Vagina (tissue), 2 donors: ENCODE results near the gene CCDC141. TPM values are rescaled to one million over a fixed set of nuclear protein-coding genes. Genes with fewer than 3 reads are reported as not detected.

Source experiments
- DNase-seq, 2 donors: peaks; one replicate each; pipeline ENCODE4 v3.0.0-alpha.2; 2017; ENCODE audit errors: extremely low spot score in 2 of 2
- H3K27ac ChIP-seq: fragments of 200-600 bp; sonication (generic); one replicate; pipeline ENCODE4 v1.5.1; 2019
- H3K27me3 ChIP-seq: fragments of 200-600 bp; sonication (generic); one replicate; pipeline ENCODE4 v1.5.1; 2019
- H3K36me3 ChIP-seq, 2 donors: fragments of 200-600 bp; sonication (generic); one replicate each; pipeline ENCODE4 v1.5.1; 2017 to 2019
- H3K4me1 ChIP-seq: fragments of 200-600 bp; sonication (generic); one replicate; pipeline ENCODE4 v1.5.1; 2019
- H3K4me3 ChIP-seq, 2 donors: fragments of 200-600 bp; sonication (generic); 1 replicate in 1 of 2; 2 replicates in 1 of 2; pipeline ENCODE4 v1.5.1; 2016 to 2019
- H3K9me3 ChIP-seq: fragments of 200-600 bp; sonication (generic); one replicate; pipeline ENCODE4 v1.5.1; 2019
- CTCF ChIP-seq, 3 experiments: fragments of 450-650 bp in 2 of 3; fragments of 200-600 bp in 1 of 3; sonication (generic) in 1 of 3; IDR thresholded peaks; one replicate each; pipeline ENCODE4 v1.5.1; 2017 to 2019; ENCODE audit warnings: antibody characterized with exemption in 3 of 3, mild to moderate bottlenecking in 2 of 3, moderate library complexity in 2 of 3
- POLR2A ChIP-seq, 2 donors: fragments of 450-650 bp; IDR thresholded peaks; one replicate each; pipeline ENCODE4 v1.6.1; 2017; ENCODE audit warnings: antibody characterized with exemption in 2 of 2, mild to moderate bottlenecking in 2 of 2, moderate library complexity in 2 of 2
- POLR2AphosphoS5 ChIP-seq, 2 donors: sonication (generic); formaldehyde crosslinking; IDR thresholded peaks; one replicate each; pipeline ENCODE4 v1.9.0; 2017; ENCODE audit warnings: antibody characterized with exemption in 2 of 2, mild to moderate bottlenecking in 2 of 2, low read depth in 1 of 2; ENCODE audit not compliant: insufficient read depth in 1 of 2
- intact Hi-C: fragments of 100-400 bp; cut with DNase I; formaldehyde crosslinking; loops from one replicate; pipeline ENCODE4 v1.15.1; 2023
- total RNA-seq: library from RNA; depleted of rRNA; stranded (reverse); fragments of >200 nt; gene quantifications from one replicate; pipeline ENCODE4 v1.2.3, GENCODE V29; 2016

Gene CCDC141
- total RNA-seq, 1 donor from 2014 or later: 2.0 TPM

- no peak for DNase-seq
- TF ChIP-seq CTCF (IDR thresholded peaks at IDR 0.05) (no peak), POLR2A (IDR thresholded peaks at IDR 0.05) (no peak), POLR2AphosphoS5 (IDR thresholded peaks at IDR 0.05; ENCODE audit: insufficient read depth in 1 of 2, low read depth in 1 of 2) (no peak)
- H3K4me1 ChIP-seq: no peaks in the 10 kb centered on the region
- no peaks in the 10 kb centered on the region for H3K36me3 ChIP-seq
- no peaks in the 10 kb centered on the region for H3K27me3 ChIP-seq
- intact Hi-C loops: no loop called here
- no peak overlapping the region for H3K4me3 ChIP-seq
- H3K9me3 ChIP-seq: no peaks in the 10 kb centered on the region
- H3K27ac ChIP-seq: no peak overlapping the region
Observed at GRCh38 chr2:178895171-178895570, 154.8 kb downstream of the CCDC141 start.

DNA sequence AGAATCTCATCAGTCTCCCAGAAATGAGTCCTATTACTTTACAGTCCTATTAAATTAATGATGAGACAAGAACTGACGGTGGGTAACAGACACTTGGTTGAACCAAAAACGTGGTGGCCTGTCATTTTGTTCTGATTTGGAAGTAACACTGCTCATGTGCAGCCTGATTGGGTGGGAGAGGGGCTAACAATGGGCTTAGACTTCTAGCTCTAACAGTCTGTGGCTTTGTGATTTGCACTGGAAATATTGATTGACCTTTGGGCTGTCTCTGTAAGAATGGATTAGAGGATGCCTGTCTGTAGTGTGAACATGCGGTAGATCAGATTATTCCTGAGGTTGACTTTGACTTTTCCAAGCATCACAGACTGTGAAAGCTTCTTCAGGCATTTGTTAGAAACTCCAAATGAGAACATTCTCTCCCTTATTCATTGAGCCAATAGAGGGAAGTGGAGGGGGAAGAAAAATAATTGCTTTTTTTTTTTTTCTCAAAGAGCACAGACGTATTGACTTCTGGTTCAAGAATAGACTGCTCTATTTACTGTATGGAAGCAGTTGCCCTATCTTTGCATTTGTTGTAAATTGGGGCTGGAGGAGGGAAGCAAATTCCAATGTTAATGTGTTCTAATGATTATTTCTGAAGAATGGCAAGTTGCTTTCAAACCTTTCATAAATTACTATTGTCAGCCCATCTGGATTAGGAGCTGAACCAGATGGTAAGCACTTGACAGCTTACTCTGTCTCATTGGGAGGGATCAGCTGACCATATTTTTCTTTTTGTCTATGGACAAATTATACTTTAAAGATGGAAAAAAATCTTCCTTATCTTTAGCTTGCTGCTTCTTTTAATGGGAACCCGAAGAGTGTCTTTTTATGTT, 156.9 kb downstream of the CCDC141 start:
- Histone ChIP-seq H3K9me3 (no peaks in the 10 kb centered on the region), H3K27me3 (no peaks in the 10 kb centered on the region), H3K4me1 (no peaks in the 10 kb centered on the region), H3K4me3 (no peak overlapping the region), H3K36me3 (no peaks in the 10 kb centered on the region), H3K27ac (no peak overlapping the region)
- intact Hi-C loops: no loop called here
- DNase-seq: no peak
- TF ChIP-seq POLR2AphosphoS5 (IDR thresholded peaks at IDR 0.05; ENCODE audit: insufficient read depth in 1 of 2, low read depth in 1 of 2): no peak
- no peak for TF ChIP-seq CTCF (IDR thresholded peaks at IDR 0.05)

- H3K36me3 ChIP-seq: no peaks in the 10 kb centered on the region
- no peak overlapping the region for H3K4me3 ChIP-seq
- no peaks in the 10 kb centered on the region for H3K27me3 ChIP-seq
- no peaks in the 10 kb centered on the region for H3K4me1 ChIP-seq
- DNase-seq: no peak
- TF ChIP-seq CTCF (IDR thresholded peaks at IDR 0.05) (no peak), POLR2AphosphoS5 (IDR thresholded peaks at IDR 0.05; ENCODE audit: insufficient read depth in 1 of 2, low read depth in 1 of 2) (no peak), POLR2A (IDR thresholded peaks at IDR 0.05) (no peak)
- no peaks in the 10 kb centered on the region for H3K9me3 ChIP-seq
- intact Hi-C loops: no loop called here
- no peak overlapping the region for H3K27ac ChIP-seq
Observed at GRCh38 chr2:178891959-178892485, 157.9 kb downstream of the CCDC141 start.

DNA sequence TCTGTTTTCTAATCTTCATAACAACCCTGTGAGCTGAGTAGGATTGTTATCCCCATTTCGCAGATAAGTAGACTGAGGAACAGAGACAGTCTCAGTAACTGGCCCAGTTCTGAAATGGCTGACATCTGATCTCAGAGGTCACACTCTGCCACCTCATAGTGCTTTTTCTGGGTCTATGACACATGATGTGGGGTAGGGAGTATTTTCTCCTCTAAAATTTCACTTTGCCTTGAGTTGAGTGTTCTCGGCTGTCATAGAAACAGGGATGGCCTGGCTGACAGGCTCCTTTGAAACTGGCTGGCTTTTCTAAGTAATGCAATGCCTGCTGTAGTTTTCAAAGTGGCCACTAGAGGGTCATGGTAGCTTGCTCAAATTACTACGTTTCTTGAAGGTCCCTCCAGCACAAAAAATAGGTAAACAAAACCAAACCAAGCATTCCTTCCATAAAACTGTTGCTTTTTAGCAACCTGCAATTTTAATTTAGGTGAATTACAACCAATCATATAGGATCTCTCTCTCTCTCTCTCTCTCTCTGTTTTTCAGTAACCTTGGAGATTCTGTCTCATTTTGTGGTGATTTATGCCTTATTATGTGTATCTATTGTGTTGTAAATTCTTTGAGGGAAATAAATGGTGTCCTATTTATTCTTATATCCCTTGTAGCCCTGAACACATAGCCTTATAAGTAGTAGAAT, 158.5 kb downstream of the CCDC141 start:
- H3K4me3 ChIP-seq: no peak overlapping the region
- H3K27ac ChIP-seq: no peak overlapping the region
- no peak for TF ChIP-seq POLR2A (IDR thresholded peaks at IDR 0.05)
- peak; percentile 31 to 74 (median 61) for TF ChIP-seq CTCF (IDR thresholded peaks at IDR 0.05)
- intact Hi-C loops: no loop called here
- no peak for DNase-seq
- H3K27me3 ChIP-seq: no peaks in the 10 kb centered on the region
- no peaks in the 10 kb centered on the region for H3K36me3 ChIP-seq
- no peaks in the 10 kb centered on the region for H3K9me3 ChIP-seq
- H3K4me1 ChIP-seq: no peaks in the 10 kb centered on the region

- Histone ChIP-seq H3K9me3 (no peaks in the 10 kb centered on the region), H3K27me3 (no peaks in the 10 kb centered on the region), H3K27ac (no peak overlapping the region), H3K4me3 (no peak overlapping the region), H3K36me3 (no peaks in the 10 kb centered on the region), H3K4me1 (no peaks in the 10 kb centered on the region)
- DNase-seq: no peak
- TF ChIP-seq POLR2AphosphoS5 (IDR thresholded peaks at IDR 0.05; ENCODE audit: insufficient read depth in 1 of 2, low read depth in 1 of 2) (no peak), CTCF (IDR thresholded peaks at IDR 0.05) (no peak), POLR2A (IDR thresholded peaks at IDR 0.05) (no peak)
- intact Hi-C loops: no loop called here
Observed at GRCh38 chr2:178886006-178886405, 163.9 kb downstream of the CCDC141 start.
